HG03442 (cell line): ENCODE results near the gene SPARCL1.
"Not testable (repeated sequence)": the region's sequence is repeated elsewhere in the genome, so short reads cannot be mapped to it uniquely, and the experiment has no call there.

Source experiments
- ATAC-seq: cut with Tn5 transposase; IDR thresholded peaks from one replicate; pipeline ENCODE4 v1.9.1; 2021; ENCODE audit warnings: mild to moderate bottlenecking, moderate library complexity; ENCODE audit not compliant: unreplicated experiment

SPARCL1 gene

GRCh38 chr4:87502580-87503238 is 26.5 kb downstream of the SPARCL1 start:
- ATAC-seq: no peak

- ATAC-seq: peak; percentile 46
Observed at GRCh38 chr4:87500092-87500462, 29.1 kb downstream of the SPARCL1 start.

- peak; percentile 90 for ATAC-seq
Observed at GRCh38 chr4:87499403-87500091, 29.6 kb downstream of the SPARCL1 start.

GRCh38 chr4:87498446-87498900 is 30.7 kb downstream of the SPARCL1 start:
- ATAC-seq: peak; percentile 42

GRCh38 chr4:87497578-87497977 is 31.6 kb downstream of the SPARCL1 start:
- no peak for ATAC-seq

- no peak for ATAC-seq
Observed at GRCh38 chr4:87497159-87497558, 32.0 kb downstream of the SPARCL1 start.

- no peak for ATAC-seq
Observed at GRCh38 chr4:87493115-87493514, 36.1 kb downstream of the SPARCL1 start.

- ATAC-seq: not testable (repeated sequence)
Observed at GRCh38 chr4:87491851-87492250, 37.3 kb downstream of the SPARCL1 start.

- no peak for ATAC-seq
Observed at GRCh38 chr4:87491436-87491835, 37.7 kb downstream of the SPARCL1 start.

GRCh38 chr4:87490664-87491369 is 38.4 kb downstream of the SPARCL1 start:
- ATAC-seq: no peak

- ATAC-seq: no peak
Observed at GRCh38 chr4:87489678-87490077, 39.5 kb downstream of the SPARCL1 start.

- ATAC-seq: not testable (repeated sequence)
Observed at GRCh38 chr4:87488666-87489065, 40.5 kb downstream of the SPARCL1 start.

- not testable (repeated sequence) for ATAC-seq
Observed at GRCh38 chr4:87483247-87483646, 45.9 kb downstream of the SPARCL1 start.

- no peak for ATAC-seq
Observed at GRCh38 chr4:87481377-87481776, 47.8 kb downstream of the SPARCL1 start.

GRCh38 chr4:87478732-87479250 is 50.4 kb downstream of the SPARCL1 start:
- ATAC-seq: no peak

- ATAC-seq: no peak
Observed at GRCh38 chr4:87476934-87477333, 52.2 kb downstream of the SPARCL1 start.

GRCh38 chr4:87469390-87469789 is 59.8 kb downstream of the SPARCL1 start:
- ATAC-seq: peak; percentile 61

- ATAC-seq: no peak
Observed at GRCh38 chr4:87465739-87466366, 63.3 kb downstream of the SPARCL1 start.

GRCh38 chr4:87462102-87462501 is 67.1 kb downstream of the SPARCL1 start:
- ATAC-seq: no peak

GRCh38 chr4:87461281-87461700 is 67.9 kb downstream of the SPARCL1 start:
- ATAC-seq: no peak

- ATAC-seq: no peak
Observed at GRCh38 chr4:87458913-87459312, 70.3 kb downstream of the SPARCL1 start.
